Measurements from ENCODE around the gene BABAM2. TPM values are rescaled to one million over a fixed set of nuclear protein-coding genes. Genes with fewer than 3 reads are reported as not detected.
"Not testable (repeated sequence)": the region's sequence is repeated elsewhere in the genome, so short reads cannot be mapped to it uniquely, and the experiment has no call there.

Gene BABAM2
- total and polyA plus RNA-seq, 4 donors, result 28.1 to 40.4 (median 37.0) TPM

DNA sequence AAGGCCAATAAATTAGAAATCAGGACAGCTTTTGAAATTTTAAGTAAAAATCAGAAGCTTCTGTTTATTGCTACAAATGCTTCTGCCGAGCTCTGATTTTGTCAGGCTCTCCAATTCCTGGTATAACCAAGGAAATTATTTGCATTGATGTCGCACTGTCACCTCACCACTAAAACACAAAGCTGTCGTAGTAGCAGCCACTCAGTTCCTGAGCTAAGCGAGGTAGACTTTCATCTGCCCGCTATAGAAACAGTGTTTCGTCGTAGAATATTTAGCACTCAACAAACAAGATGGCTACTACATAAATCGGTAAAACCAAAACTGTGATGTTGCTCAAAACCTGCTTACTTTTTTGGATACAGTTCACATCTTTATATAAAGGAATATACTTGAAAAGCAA, 360.8 kb downstream of the BABAM2 start:
- H3K27ac ChIP-seq (ENCODE audit: low read depth, low read length), result no peak overlapping the region
- H3K36me3 ChIP-seq (ENCODE audit: control insufficient read depth, insufficient read depth, low read length), result no peaks in the 10 kb centered on the region
- H3K9me3 ChIP-seq (ENCODE audit: control insufficient read depth, insufficient read depth, low read length), result no peaks in the 10 kb centered on the region
- H3K4me3 ChIP-seq (ENCODE audit: low read depth, low read length), result no peak overlapping the region
- WGBS (ENCODE audit: insufficient coverage), result 49% methylated on average over 3 of the region's 8 CpGs
- no peak for DNase-seq (ENCODE audit: low read depth in 4 of 6, low spot score in 6 of 6)
- no peaks in the 10 kb centered on the region for H3K4me1 ChIP-seq (ENCODE audit: control insufficient read depth, insufficient read depth, low read length)
- no peaks in the 10 kb centered on the region for H3K27me3 ChIP-seq (ENCODE audit: control insufficient read depth, insufficient read depth, low read length)

DNA sequence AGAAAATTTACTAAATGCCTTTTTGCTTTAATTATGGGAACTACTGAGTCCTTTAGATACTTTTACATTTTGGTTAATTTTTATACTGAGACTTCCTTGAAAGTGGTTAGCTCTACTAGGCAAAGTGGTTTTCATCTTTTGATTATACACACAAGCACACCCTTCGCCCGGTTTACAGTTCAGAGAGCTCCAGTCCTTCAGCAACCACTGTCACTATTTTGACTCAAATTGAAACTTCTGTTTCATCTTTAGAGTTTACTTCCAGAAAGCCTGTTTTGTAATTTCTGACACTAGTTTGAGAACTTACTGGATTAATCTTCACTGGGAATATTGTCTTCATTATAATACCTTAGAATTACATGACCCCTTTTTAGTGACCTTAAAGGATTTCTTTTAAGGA, 361.8 kb downstream of the BABAM2 start:
- WGBS (ENCODE audit: insufficient coverage), result 100% methylated on average over 2 of the region's 2 CpGs
- H3K27me3 ChIP-seq (ENCODE audit: control insufficient read depth, insufficient read depth, low read length), result no peaks in the 10 kb centered on the region
- no peak overlapping the region for H3K4me3 ChIP-seq (ENCODE audit: low read depth, low read length)
- no peak overlapping the region for H3K27ac ChIP-seq (ENCODE audit: low read depth, low read length)
- no peaks in the 10 kb centered on the region for H3K36me3 ChIP-seq (ENCODE audit: control insufficient read depth, insufficient read depth, low read length)
- no peak for DNase-seq (ENCODE audit: low read depth in 4 of 6, low spot score in 6 of 6)
- no peaks in the 10 kb centered on the region for H3K4me1 ChIP-seq (ENCODE audit: control insufficient read depth, insufficient read depth, low read length)
- no peaks in the 10 kb centered on the region for H3K9me3 ChIP-seq (ENCODE audit: control insufficient read depth, insufficient read depth, low read length)

DNA sequence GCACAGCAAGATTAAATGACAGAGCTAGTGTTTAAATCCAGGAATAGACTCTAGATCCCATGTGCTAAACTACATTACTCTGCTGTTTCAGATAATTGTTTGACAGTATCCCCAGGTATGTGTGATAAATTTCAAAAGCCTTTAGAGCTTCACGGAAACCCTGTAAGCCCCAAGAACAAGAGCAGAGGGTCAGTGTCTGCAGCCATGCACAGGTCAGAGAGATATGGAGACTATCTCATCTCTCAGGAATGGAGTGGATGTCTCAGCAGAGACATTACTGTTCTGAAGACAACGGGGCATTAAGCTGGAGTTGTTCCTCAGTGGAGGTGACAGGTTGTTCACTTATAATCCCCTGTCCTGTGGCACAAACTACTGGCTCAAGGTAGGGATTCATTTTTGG, 363.0 kb downstream of the BABAM2 start:
- Histone ChIP-seq H3K27ac (ENCODE audit: low read depth, low read length) (no peak overlapping the region), H3K4me1 (ENCODE audit: control insufficient read depth, insufficient read depth, low read length) (no peaks in the 10 kb centered on the region), H3K4me3 (ENCODE audit: low read depth, low read length) (no peak overlapping the region), H3K9me3 (ENCODE audit: control insufficient read depth, insufficient read depth, low read length) (no peaks in the 10 kb centered on the region), H3K27me3 (ENCODE audit: control insufficient read depth, insufficient read depth, low read length) (no peaks in the 10 kb centered on the region), H3K36me3 (ENCODE audit: control insufficient read depth, insufficient read depth, low read length) (no peaks in the 10 kb centered on the region)
- 82% methylated on average over 2 of the region's 2 CpGs for WGBS (ENCODE audit: insufficient coverage)
- DNase-seq (ENCODE audit: low read depth in 4 of 6, low spot score in 6 of 6), result no peak

DNA sequence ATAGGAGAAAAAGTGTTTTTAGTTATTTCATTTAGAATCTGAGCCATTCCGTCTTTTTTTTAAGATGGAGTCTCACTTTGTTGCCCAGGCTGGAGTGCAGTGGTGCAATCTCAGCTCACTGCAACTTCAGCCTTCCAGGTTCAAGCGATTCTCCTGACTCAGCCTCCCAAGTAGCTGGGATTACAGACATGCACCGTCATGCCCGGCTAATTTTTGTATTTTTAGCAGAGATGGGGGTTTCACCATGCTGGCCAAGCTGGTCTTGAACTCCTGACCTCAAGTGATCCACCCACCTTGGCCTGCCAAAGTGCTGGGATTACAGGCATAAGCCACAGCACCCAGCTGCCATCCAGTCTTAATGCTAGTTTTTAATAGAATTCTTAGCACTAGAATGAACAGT, 364.7 kb downstream of the BABAM2 start:
- H3K4me1 ChIP-seq (ENCODE audit: control insufficient read depth, insufficient read depth, low read length); DNase-seq (ENCODE audit: low read depth in 4 of 6, low spot score in 6 of 6); H3K27ac ChIP-seq (ENCODE audit: low read depth, low read length); H3K27me3 ChIP-seq (ENCODE audit: control insufficient read depth, insufficient read depth, low read length); H3K9me3 ChIP-seq (ENCODE audit: control insufficient read depth, insufficient read depth, low read length); H3K4me3 ChIP-seq (ENCODE audit: low read depth, low read length); H3K36me3 ChIP-seq (ENCODE audit: control insufficient read depth, insufficient read depth, low read length): not testable (repeated sequence)
- WGBS (ENCODE audit: insufficient coverage), result 100% methylated on average over 2 of the region's 4 CpGs

DNA sequence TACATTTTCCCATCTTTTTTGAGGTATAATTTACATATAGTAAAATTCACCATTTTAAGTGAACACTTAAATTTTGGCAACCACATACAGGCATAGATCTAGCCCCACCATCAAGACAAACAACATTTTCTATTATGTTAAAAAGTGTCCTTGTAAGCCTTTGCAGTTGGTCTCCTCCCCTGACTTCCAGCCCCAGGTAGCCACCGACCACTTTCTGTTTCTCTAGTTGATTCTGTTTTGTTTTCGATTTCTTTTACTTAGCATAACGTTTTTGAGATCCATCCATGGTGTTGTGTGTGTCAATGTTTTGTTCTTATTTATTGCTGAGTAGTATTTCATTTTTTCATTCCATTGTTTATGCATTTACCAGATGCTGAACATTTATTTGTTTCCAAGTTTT, 366.7 kb downstream of the BABAM2 start:
- no peak overlapping the region for H3K4me3 ChIP-seq (ENCODE audit: low read depth, low read length)
- H3K4me1 ChIP-seq (ENCODE audit: control insufficient read depth, insufficient read depth, low read length), result no peaks in the 10 kb centered on the region
- H3K9me3 ChIP-seq (ENCODE audit: control insufficient read depth, insufficient read depth, low read length), result no peaks in the 10 kb centered on the region
- no CpG with 5 or more reads among the region's 3 CpGs for WGBS (ENCODE audit: insufficient coverage)
- H3K36me3 ChIP-seq (ENCODE audit: control insufficient read depth, insufficient read depth, low read length), result no peaks in the 10 kb centered on the region
- H3K27me3 ChIP-seq (ENCODE audit: control insufficient read depth, insufficient read depth, low read length), result no peaks in the 10 kb centered on the region
- no peak overlapping the region for H3K27ac ChIP-seq (ENCODE audit: low read depth, low read length)
- DNase-seq (ENCODE audit: low read depth in 4 of 6, low spot score in 6 of 6), result no peak

DNA sequence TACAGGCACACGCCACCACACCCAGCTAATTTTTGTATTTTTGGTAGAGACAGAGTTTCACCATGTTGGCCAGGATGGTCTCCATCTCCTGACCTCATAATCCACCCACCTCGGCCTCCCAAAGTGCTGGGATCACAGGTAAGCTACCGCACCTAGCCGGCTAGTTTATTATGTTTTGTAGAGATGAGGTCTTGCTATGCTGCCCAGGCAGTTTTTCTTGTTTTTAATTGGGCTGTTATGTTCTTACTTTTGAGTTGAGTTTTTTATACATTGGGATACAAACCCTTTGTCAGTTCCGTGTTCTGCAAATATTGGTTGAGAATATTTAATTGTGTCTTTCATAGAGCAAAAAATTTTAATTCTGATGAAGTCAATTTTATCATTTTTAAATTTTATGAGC, 368.7 kb downstream of the BABAM2 start:
- H3K4me3 ChIP-seq (ENCODE audit: low read depth, low read length); H3K36me3 ChIP-seq (ENCODE audit: control insufficient read depth, insufficient read depth, low read length); H3K9me3 ChIP-seq (ENCODE audit: control insufficient read depth, insufficient read depth, low read length); DNase-seq (ENCODE audit: low read depth in 4 of 6, low spot score in 6 of 6); H3K27ac ChIP-seq (ENCODE audit: low read depth, low read length); H3K4me1 ChIP-seq (ENCODE audit: control insufficient read depth, insufficient read depth, low read length); H3K27me3 ChIP-seq (ENCODE audit: control insufficient read depth, insufficient read depth, low read length): not testable (repeated sequence)
- 92% methylated on average over 2 of the region's 5 CpGs for WGBS (ENCODE audit: insufficient coverage)

DNA sequence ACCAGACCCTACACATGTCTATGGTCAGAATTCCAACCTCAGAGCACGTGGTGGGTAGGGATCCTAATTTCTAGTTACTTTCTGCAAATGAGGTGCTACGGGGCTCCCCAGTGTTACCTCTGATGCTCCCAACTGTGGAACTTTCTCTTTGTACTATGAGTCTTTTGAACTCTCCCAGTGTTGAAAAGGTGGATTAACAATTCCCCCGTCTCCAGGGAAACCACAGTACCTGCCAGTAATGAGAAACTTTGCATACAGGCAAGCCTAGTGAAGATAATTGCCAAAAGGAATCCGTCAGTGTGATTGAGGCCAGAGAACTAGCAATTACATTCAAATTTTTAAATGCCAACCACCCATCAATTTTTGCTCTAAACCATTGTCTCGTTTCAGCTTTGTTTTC, 373.2 kb downstream of the BABAM2 start:
- Histone ChIP-seq H3K27me3 (ENCODE audit: control insufficient read depth, insufficient read depth, low read length) (no peaks in the 10 kb centered on the region), H3K9me3 (ENCODE audit: control insufficient read depth, insufficient read depth, low read length) (no peaks in the 10 kb centered on the region), H3K27ac (ENCODE audit: low read depth, low read length) (no peak overlapping the region), H3K36me3 (ENCODE audit: control insufficient read depth, insufficient read depth, low read length) (no peaks in the 10 kb centered on the region), H3K4me1 (ENCODE audit: control insufficient read depth, insufficient read depth, low read length) (no peaks in the 10 kb centered on the region), H3K4me3 (ENCODE audit: low read depth, low read length) (no peak overlapping the region)
- DNase-seq (ENCODE audit: low read depth in 4 of 6, low spot score in 6 of 6), result peak in 1 of 6 donors; percentile 22
- 49% methylated on average over 2 of the region's 5 CpGs for WGBS (ENCODE audit: insufficient coverage)

DNA sequence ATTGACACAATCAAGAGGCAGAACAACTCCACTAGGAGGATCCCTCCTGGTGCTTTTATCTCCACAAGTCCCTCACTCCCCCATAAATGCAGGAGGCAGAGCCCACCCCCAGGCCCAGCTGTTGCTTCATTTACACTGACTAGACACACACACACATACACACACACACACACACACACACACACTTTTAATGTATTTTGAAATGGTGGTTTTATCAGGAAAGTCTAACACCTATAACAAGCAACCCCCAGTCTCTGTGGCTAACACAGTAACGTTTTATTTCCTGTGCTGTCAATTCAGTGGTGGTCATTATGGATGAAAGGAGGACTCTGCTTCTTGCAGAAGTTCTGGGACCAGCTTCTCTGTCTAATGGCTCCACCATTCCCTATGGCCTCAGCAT, 376.8 kb downstream of the BABAM2 start:
- no CpG with 5 or more reads among the region's 1 CpG for WGBS (ENCODE audit: insufficient coverage)
- H3K27me3 ChIP-seq (ENCODE audit: control insufficient read depth, insufficient read depth, low read length), result no peaks in the 10 kb centered on the region
- DNase-seq (ENCODE audit: low read depth in 4 of 6, low spot score in 6 of 6), result no peak
- no peak overlapping the region for H3K27ac ChIP-seq (ENCODE audit: low read depth, low read length)
- H3K4me1 ChIP-seq (ENCODE audit: control insufficient read depth, insufficient read depth, low read length), result no peaks in the 10 kb centered on the region
- H3K9me3 ChIP-seq (ENCODE audit: control insufficient read depth, insufficient read depth, low read length), result no peaks in the 10 kb centered on the region
- H3K4me3 ChIP-seq (ENCODE audit: low read depth, low read length), result no peak overlapping the region
- no peaks in the 10 kb centered on the region for H3K36me3 ChIP-seq (ENCODE audit: control insufficient read depth, insufficient read depth, low read length)

DNA sequence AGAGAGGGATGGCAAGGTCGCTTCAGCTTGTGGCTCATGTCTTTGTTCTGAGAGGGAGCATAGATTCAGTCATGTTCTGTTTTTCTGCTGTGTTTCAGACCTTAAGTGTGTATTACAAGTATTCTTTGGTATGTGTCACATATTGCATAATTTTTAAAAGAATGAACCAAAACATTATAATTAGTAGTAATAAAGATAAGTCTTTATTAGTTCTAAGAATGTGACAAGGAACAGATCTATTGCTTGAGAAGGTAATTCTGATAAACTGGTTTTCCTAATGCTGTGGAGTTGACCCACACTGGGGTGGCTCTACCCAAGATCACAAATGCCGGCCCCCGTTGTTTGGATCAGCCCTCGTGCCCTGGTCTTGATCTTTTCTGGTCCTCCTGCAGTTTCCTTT, 377.9 kb downstream of the BABAM2 start:
- Histone ChIP-seq H3K27ac (ENCODE audit: low read depth, low read length) (no peak overlapping the region), H3K9me3 (ENCODE audit: control insufficient read depth, insufficient read depth, low read length) (no peaks in the 10 kb centered on the region), H3K36me3 (ENCODE audit: control insufficient read depth, insufficient read depth, low read length) (no peaks in the 10 kb centered on the region), H3K27me3 (ENCODE audit: control insufficient read depth, insufficient read depth, low read length) (no peaks in the 10 kb centered on the region), H3K4me1 (ENCODE audit: control insufficient read depth, insufficient read depth, low read length) (no peaks in the 10 kb centered on the region), H3K4me3 (ENCODE audit: low read depth, low read length) (no peak overlapping the region)
- 95% methylated on average over 4 of the region's 4 CpGs for WGBS (ENCODE audit: insufficient coverage)
- no peak for DNase-seq (ENCODE audit: low read depth in 4 of 6, low spot score in 6 of 6)

DNA sequence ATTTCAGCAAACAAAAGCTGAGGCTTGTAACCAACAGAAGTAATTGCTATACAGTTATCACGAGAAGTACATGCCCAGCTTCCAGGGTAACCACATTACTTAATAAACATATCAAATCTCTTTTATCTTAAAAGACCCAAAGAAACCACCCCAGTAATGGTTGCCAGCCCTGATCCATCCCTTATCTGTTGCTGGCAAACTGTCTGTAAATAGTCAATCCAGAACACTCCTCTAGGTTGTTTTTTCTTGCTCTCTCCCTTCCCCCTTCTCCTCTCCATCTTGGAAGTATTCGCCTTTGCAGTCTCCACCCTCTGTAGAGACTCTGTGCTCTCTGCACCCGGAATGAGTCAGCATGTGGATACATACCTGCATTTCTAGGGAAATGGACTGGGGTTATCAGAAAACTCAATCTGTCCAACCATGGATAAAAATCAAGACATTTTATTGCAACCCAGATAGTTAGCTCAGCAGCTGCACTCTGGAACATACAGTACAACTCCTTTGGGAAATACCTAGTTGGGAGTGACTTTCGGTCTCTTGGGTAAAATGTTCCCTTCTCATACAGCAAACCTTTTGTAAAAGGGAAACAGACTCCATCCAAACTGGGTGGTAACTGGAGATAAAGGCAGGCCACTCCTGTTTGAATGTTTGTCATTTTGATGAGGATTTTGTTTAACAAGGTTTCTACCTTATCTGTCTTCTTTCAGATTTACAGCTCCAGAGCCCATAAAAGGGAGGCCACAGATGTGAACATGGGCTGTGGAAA, 378.7 kb downstream of the BABAM2 start:
- Histone ChIP-seq H3K4me1 (ENCODE audit: control insufficient read depth, insufficient read depth, low read length) (no peaks in the 10 kb centered on the region), H3K4me3 (ENCODE audit: low read depth, low read length) (no peak overlapping the region), H3K27me3 (ENCODE audit: control insufficient read depth, insufficient read depth, low read length) (no peaks in the 10 kb centered on the region), H3K9me3 (ENCODE audit: control insufficient read depth, insufficient read depth, low read length) (no peaks in the 10 kb centered on the region), H3K36me3 (ENCODE audit: control insufficient read depth, insufficient read depth, low read length) (no peaks in the 10 kb centered on the region), H3K27ac (ENCODE audit: low read depth, low read length) (no peak overlapping the region)
- DNase-seq (ENCODE audit: low read depth in 4 of 6, low spot score in 6 of 6), result no peak
- WGBS (ENCODE audit: insufficient coverage), result 67% methylated on average over 2 of the region's 4 CpGs
